GM23338 (cell line): ENCODE data around the gene DTD1.

Experiments used
- CREB1 ChIP-seq: fragments of 250-450 bp; sonication (Bioruptor Pico); IDR thresholded peaks from 2 replicates; pipeline ENCODE4 v1.5.0; 2020; ENCODE audit warnings: low read depth, mild to moderate bottlenecking, moderate library complexity
- CTCF ChIP-seq, 2 experiments: fragments of 200-600 bp in 1 of 2; sonication (generic) in 1 of 2; conservative IDR thresholded peaks; 2 replicates each; pipeline versions ENCODE4 v1.5.1 to v1.6.1; 2016 to 2017; ENCODE audit warnings: antibody characterized with exemption in 2 of 2, low read depth in 2 of 2, mild to moderate bottlenecking in 2 of 2, moderate library complexity in 1 of 2
- EZH2 ChIP-seq: fragments of 200-600 bp; sonication (generic); IDR thresholded peaks from one replicate; pipeline ENCODE4 v1.8.0; 2017; ENCODE audit warnings: antibody characterized with exemption, mild to moderate bottlenecking, low read depth; ENCODE audit not compliant: unreplicated experiment
- EZH2phosphoT487 ChIP-seq: fragments of 200-600 bp; sonication (generic); IDR thresholded peaks from one replicate; pipeline ENCODE4 v1.8.1; 2018; ENCODE audit warnings: antibody characterized with exemption; ENCODE audit not compliant: unreplicated experiment
- JUNB ChIP-seq: IDR thresholded peaks from one replicate; pipeline ENCODE4 v1.6.1; 2016; ENCODE audit warnings: antibody characterized with exemption; ENCODE audit not compliant: unreplicated experiment
- POLR2AphosphoS5 ChIP-seq: IDR thresholded peaks from 2 replicates; pipeline ENCODE4 v1.6.1; 2016; ENCODE audit warnings: antibody characterized with exemption, low read depth
- ZNF114 ChIP-seq: fragments of 250-450 bp; sonication (Bioruptor Pico); IDR thresholded peaks from 2 replicates; pipeline ENCODE4 v1.5.0; 2020; ENCODE audit warnings: mild to moderate bottlenecking, moderate library complexity
- ZNF331 ChIP-seq: fragments of 250-450 bp; sonication (Bioruptor Pico); IDR thresholded peaks from 2 replicates; pipeline ENCODE4 v1.5.0; 2020; ENCODE audit warnings: low read depth, mild to moderate bottlenecking, moderate library complexity
- ZNF462 ChIP-seq: fragments of 250-450 bp; sonication (Bioruptor Pico); IDR thresholded peaks from 2 replicates; pipeline ENCODE4 v1.5.0; 2020; ENCODE audit warnings: mild to moderate bottlenecking, moderate library complexity
- TF ChIP-seq, protein P1 (sequence below): IDR thresholded peaks from one replicate; pipeline ENCODE4 v1.6.1; 2018; ENCODE audit warnings: antibody characterized with exemption; ENCODE audit not compliant: unreplicated experiment

GRCh38 chr20:18737140-18737539, 149.3 kb downstream of the DTD1 start:
- TF ChIP-seq CTCF (conservative IDR thresholded peaks at IDR 0.05; ENCODE audit: low read depth in 2 of 2) (no peak), EZH2 (no peak), JUNB (no peak), POLR2AphosphoS5 (no peak), ZNF462 (no peak), EZH2phosphoT487 (no peak), CREB1 (CRISPR knock-in tag) (no peak), ZNF114 (no peak), ZNF331 (CRISPR knock-in tag) (no peak)
- TF ChIP-seq, protein P1, sequence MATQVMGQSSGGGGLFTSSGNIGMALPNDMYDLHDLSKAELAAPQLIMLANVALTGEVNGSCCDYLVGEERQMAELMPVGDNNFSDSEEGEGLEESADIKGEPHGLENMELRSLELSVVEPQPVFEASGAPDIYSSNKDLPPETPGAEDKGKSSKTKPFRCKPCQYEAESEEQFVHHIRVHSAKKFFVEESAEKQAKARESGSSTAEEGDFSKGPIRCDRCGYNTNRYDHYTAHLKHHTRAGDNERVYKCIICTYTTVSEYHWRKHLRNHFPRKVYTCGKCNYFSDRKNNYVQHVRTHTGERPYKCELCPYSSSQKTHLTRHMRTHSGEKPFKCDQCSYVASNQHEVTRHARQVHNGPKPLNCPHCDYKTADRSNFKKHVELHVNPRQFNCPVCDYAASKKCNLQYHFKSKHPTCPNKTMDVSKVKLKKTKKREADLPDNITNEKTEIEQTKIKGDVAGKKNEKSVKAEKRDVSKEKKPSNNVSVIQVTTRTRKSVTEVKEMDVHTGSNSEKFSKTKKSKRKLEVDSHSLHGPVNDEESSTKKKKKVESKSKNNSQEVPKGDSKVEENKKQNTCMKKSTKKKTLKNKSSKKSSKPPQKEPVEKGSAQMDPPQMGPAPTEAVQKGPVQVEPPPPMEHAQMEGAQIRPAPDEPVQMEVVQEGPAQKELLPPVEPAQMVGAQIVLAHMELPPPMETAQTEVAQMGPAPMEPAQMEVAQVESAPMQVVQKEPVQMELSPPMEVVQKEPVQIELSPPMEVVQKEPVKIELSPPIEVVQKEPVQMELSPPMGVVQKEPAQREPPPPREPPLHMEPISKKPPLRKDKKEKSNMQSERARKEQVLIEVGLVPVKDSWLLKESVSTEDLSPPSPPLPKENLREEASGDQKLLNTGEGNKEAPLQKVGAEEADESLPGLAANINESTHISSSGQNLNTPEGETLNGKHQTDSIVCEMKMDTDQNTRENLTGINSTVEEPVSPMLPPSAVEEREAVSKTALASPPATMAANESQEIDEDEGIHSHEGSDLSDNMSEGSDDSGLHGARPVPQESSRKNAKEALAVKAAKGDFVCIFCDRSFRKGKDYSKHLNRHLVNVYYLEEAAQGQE = no peak
